Hepatocyte (in vitro differentiated cells): ENCODE measurements around the gene CEP112. TPM values are rescaled to one million over a fixed set of nuclear protein-coding genes. Genes with fewer than 3 reads are reported as not detected.

ENCODE experiments used
- DNase-seq: peaks from one replicate; pipeline ENCODE4 v3.0.0-alpha.2; 2016; ENCODE audit warnings: low spot score
- H2AFZ ChIP-seq: fragments of 200-600 bp; sonication (generic); 2 replicates; pipeline ENCODE4 v1.6.0; 2016; ENCODE audit warnings: antibody characterized with exemption, mild to moderate bottlenecking
- H3K27ac ChIP-seq: fragments of 200-600 bp; sonication (generic); 2 replicates; pipeline ENCODE4 v1.5.1; 2016; ENCODE audit warnings: mild to moderate bottlenecking
- H3K27me3 ChIP-seq: fragments of 200-600 bp; sonication (generic); 2 replicates; pipeline ENCODE4 v1.6.1; 2016
- H3K36me3 ChIP-seq: fragments of 200-600 bp; sonication (generic); replicated peaks from 2 replicates; pipeline ENCODE4 v1.5.1; 2016; ENCODE audit warnings: low read depth; ENCODE audit not compliant: insufficient read depth
- H3K4me1 ChIP-seq: fragments of 200-600 bp; sonication (generic); 2 replicates; pipeline ENCODE4 v1.5.1; 2016; ENCODE audit warnings: mild to moderate bottlenecking, moderate library complexity; ENCODE audit not compliant: insufficient read depth
- H3K4me2 ChIP-seq: fragments of 200-600 bp; sonication (generic); 2 replicates; pipeline ENCODE4 v1.6.0; 2016
- H3K4me3 ChIP-seq: fragments of 200-600 bp; sonication (generic); 2 replicates; pipeline ENCODE4 v1.5.1; 2016; ENCODE audit warnings: mild to moderate bottlenecking
- H3K79me2 ChIP-seq: fragments of 200-600 bp; sonication (generic); 2 replicates; pipeline ENCODE4 v1.6.0; 2017; ENCODE audit warnings: mild to moderate bottlenecking
- H3K9me2 ChIP-seq: fragments of 200-600 bp; sonication (generic); replicated peaks from 2 replicates; pipeline ENCODE4 v1.6.0; 2017; ENCODE audit warnings: mild to moderate bottlenecking; ENCODE audit not compliant: insufficient read depth
- H3K9me3 ChIP-seq: fragments of 200-600 bp; sonication (generic); 2 replicates; pipeline ENCODE4 v1.5.1; 2016; ENCODE audit warnings: low read depth, mild to moderate bottlenecking
- H4K20me1 ChIP-seq: fragments of 200-600 bp; sonication (generic); 2 replicates; pipeline ENCODE4 v1.6.0; 2016; ENCODE audit warnings: mild to moderate bottlenecking; ENCODE audit not compliant: insufficient read depth, poor library complexity, severe bottlenecking
- CTCF ChIP-seq: fragments of 200-600 bp; sonication (generic); IDR thresholded peaks from 2 replicates; pipeline ENCODE4 v1.5.1; 2016; ENCODE audit warnings: antibody characterized with exemption, mild to moderate bottlenecking; ENCODE audit not compliant: poor library complexity
- EZH2 ChIP-seq: fragments of 200-600 bp; sonication (generic); IDR thresholded peaks from 2 replicates; pipeline ENCODE4 v1.6.1; 2016; ENCODE audit warnings: antibody characterized with exemption, mild to moderate bottlenecking, borderline replicate concordance
- EZH2phosphoT487 ChIP-seq: fragments of 200-600 bp; sonication (generic); IDR thresholded peaks from one replicate; pipeline ENCODE4 v1.6.1; 2018; ENCODE audit warnings: antibody characterized with exemption, mild to moderate bottlenecking, low read depth, moderate library complexity; ENCODE audit not compliant: unreplicated experiment, severe bottlenecking
- WGBS: methylation state at CpG from one replicate; pipeline ENCODE4 v1.1.6; 2016; ENCODE audit warnings: low lambda C conversion rate; ENCODE audit errors: missing lambda C conversion rate; 5-methylcytosine and 5-hydroxymethylcytosine counted together
- polyA plus RNA-seq: library from polyadenylated mRNA; unstranded; fragments of >200 nt; fragmentation: Nextera tagmentation; extraction: Ambion mirVana; gene quantifications from 2 replicates; pipeline ENCODE4 v1.2.1, GENCODE V29; 2016
- total RNA-seq: library from RNA; depleted of rRNA; stranded (reverse); fragments of >200 nt; gene quantifications from 2 replicates; pipeline ENCODE4 v1.2.3, GENCODE V29; 2014

Gene CEP112
- total and polyA plus RNA-seq, 2 experiments from 2014 or later, result 7.1 to 9.7 TPM

GRCh38 chr17:65762973-65763372, 429.0 kb downstream of the CEP112 start:
- Histone ChIP-seq H3K27me3 (no peaks in the 10 kb centered on the region), H3K4me3 (no peak overlapping the region), H2AFZ (no peak overlapping the region), H3K9me3 (no peaks in the 10 kb centered on the region), H4K20me1 (no peaks in the 10 kb centered on the region), H3K4me2 (no peak overlapping the region), H3K4me1 (no peaks in the 10 kb centered on the region), H3K27ac (no peak overlapping the region), H3K79me2 (no peaks in the 10 kb centered on the region), H3K9me2 (no peaks in the 10 kb centered on the region), H3K36me3 (no peaks in the 10 kb centered on the region)
- 96% methylated on average over 4 of the region's 4 CpGs for WGBS
- no peak for DNase-seq
- TF ChIP-seq CTCF, result no peak
- no peak for TF ChIP-seq EZH2phosphoT487
- TF ChIP-seq EZH2, result no peak

- Histone ChIP-seq H3K4me2 (no peak overlapping the region), H3K4me1 (no peaks in the 10 kb centered on the region), H3K9me3 (no peaks in the 10 kb centered on the region), H3K27ac (no peak overlapping the region), H3K27me3 (no peaks in the 10 kb centered on the region), H3K79me2 (no peaks in the 10 kb centered on the region), H3K36me3 (no peaks in the 10 kb centered on the region), H3K4me3 (no peak overlapping the region), H2AFZ (no peak overlapping the region), H4K20me1 (no peaks in the 10 kb centered on the region), H3K9me2 (no peaks in the 10 kb centered on the region)
- DNase-seq, result no peak
- no peak for TF ChIP-seq EZH2phosphoT487
- TF ChIP-seq CTCF, result no peak
- no peak for TF ChIP-seq EZH2
- 93% methylated on average over 4 of the region's 4 CpGs for WGBS
Measured at GRCh38 chr17:65759532-65759931, 432.4 kb downstream of the CEP112 start.

GRCh38 chr17:65756760-65757159, 435.2 kb downstream of the CEP112 start:
- no peaks in the 10 kb centered on the region for H3K4me1 ChIP-seq
- H3K4me3 ChIP-seq, result no peak overlapping the region
- H3K4me2 ChIP-seq, result no peak overlapping the region
- H4K20me1 ChIP-seq, result no peaks in the 10 kb centered on the region
- no peaks in the 10 kb centered on the region for H3K79me2 ChIP-seq
- no peaks in the 10 kb centered on the region for H3K9me3 ChIP-seq
- H3K36me3 ChIP-seq, result no peaks in the 10 kb centered on the region
- no peaks in the 10 kb centered on the region for H3K27me3 ChIP-seq
- no peak for DNase-seq
- TF ChIP-seq EZH2phosphoT487 (no peak), CTCF (no peak), EZH2 (no peak)
- no peak overlapping the region for H2AFZ ChIP-seq
- H3K27ac ChIP-seq, result no peak overlapping the region
- H3K9me2 ChIP-seq, result no peaks in the 10 kb centered on the region

GRCh38 chr17:65755799-65756198, 436.1 kb downstream of the CEP112 start:
- Histone ChIP-seq H3K36me3 (no peaks in the 10 kb centered on the region), H3K27me3 (no peaks in the 10 kb centered on the region), H3K9me3 (no peaks in the 10 kb centered on the region), H3K4me1 (peaks cover 9% of the 10 kb centered on the region), H3K27ac (no peak overlapping the region), H4K20me1 (no peaks in the 10 kb centered on the region), H2AFZ (no peak overlapping the region), H3K4me3 (no peak overlapping the region), H3K79me2 (no peaks in the 10 kb centered on the region), H3K4me2 (no peak overlapping the region), H3K9me2 (no peaks in the 10 kb centered on the region)
- no peak for DNase-seq
- TF ChIP-seq EZH2phosphoT487 (no peak), EZH2 (no peak), CTCF (no peak)
